Activated T-cell treated with anti-CD3 and anti-CD28 coated beads, Interleukin-2, amount 50 U/mL, for 1 hour (primary cell): Measurements from ENCODE around the gene C1orf87.

ENCODE experiments used
- DNase-seq: peaks from one replicate; pipeline ENCODE4 v3.0.0-alpha.2; 2020

The C1orf87 gene

GRCh38 chr1:59945790-59946189 is 127.8 kb downstream of the C1orf87 start:
- DNase-seq: no peak
